Measurements from ENCODE around the gene VAPB. TPM values are rescaled to one million over a fixed set of nuclear protein-coding genes. Genes with fewer than 3 reads are reported as not detected.
A peak's percentile ranks its signal among the peaks of the same experiment; 100 is the strongest.

Gene VAPB
- total RNA-seq, 1 donor from 2014 or later = 53.8 TPM

DNA sequence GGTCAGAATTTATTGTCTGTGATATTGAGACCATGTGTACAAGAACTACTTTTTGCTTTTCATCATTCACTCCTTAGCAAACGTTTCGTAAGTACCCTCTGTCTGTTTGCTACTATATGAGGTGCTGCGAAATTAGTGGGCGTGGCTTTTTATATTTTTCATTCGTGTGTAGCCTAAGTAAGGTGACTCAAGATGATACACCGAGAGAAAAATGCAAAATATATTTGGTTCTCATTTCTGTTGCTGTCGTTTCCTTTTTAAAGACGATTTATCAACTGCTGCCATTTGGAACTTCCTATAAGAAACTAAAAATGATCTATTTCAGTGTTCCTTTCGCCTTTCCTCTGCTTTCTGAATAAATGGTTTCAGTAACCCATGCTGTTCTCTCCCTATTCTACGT, 61.2 kb downstream of the VAPB start:
- Mint-ChIP-seq H3K27me3 (no peaks in the 10 kb centered on the region), H3K27ac (no peak overlapping the region), H3K9me3 (ENCODE audit: low read depth) (peaks cover 11% of the 10 kb centered on the region), H3K36me3 (ENCODE audit: insufficient read depth) (peaks cover 13% of the 10 kb centered on the region), H3K4me3 (ENCODE audit: low read depth) (no peak overlapping the region), H3K4me1 (ENCODE audit: low read depth) (no peaks in the 10 kb centered on the region)
- no peak for DNase-seq (ENCODE audit: low spot score, unreplicated experiment)
- TF ChIP-seq CTCF (IDR thresholded peaks at IDR 0.05; ENCODE audit: unreplicated experiment) = no peak

DNA sequence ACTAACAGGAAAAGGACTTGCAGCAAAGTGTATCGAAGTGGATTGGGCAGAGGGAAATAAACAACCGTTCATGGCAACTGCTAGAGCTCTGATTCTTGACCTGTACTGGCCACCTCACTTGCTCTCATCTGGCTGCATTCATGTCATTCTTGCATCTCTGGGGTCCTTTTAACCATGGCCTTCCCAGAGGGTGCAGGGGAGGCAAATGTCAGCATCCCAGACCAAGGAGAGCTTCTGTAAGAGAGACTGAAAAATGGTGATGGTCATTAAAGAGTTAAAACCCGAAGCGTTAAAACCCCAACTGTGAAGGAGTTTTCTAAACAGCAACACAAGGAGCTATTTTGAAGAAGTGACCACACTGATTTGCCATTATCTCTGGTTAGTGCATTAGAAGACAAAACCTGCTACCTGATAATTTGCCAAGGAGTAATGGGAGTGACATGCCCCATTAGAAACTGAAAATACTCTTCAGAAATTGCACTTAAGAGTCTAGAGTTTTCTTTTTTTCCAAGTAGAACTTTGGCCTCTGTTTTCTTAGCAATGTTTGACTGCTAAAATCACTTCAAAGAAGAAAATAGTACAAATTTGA, 63.7 kb downstream of the VAPB start:
- H3K4me3 Mint-ChIP-seq (ENCODE audit: low read depth) = no peak overlapping the region
- H3K36me3 Mint-ChIP-seq (ENCODE audit: insufficient read depth) = peaks cover 12% of the 10 kb centered on the region
- no peak for DNase-seq (ENCODE audit: low spot score, unreplicated experiment)
- no peak overlapping the region for H3K27ac Mint-ChIP-seq
- peaks cover 11% of the 10 kb centered on the region for H3K9me3 Mint-ChIP-seq (ENCODE audit: low read depth)
- TF ChIP-seq CTCF (IDR thresholded peaks at IDR 0.05; ENCODE audit: unreplicated experiment) = no peak
- H3K27me3 Mint-ChIP-seq = no peaks in the 10 kb centered on the region
- H3K4me1 Mint-ChIP-seq (ENCODE audit: low read depth) = no peaks in the 10 kb centered on the region

- TF ChIP-seq CTCF (IDR thresholded peaks at IDR 0.05; ENCODE audit: unreplicated experiment) = no peak
- H3K4me3 Mint-ChIP-seq (ENCODE audit: low read depth) = no peak overlapping the region
- peaks cover 12% of the 10 kb centered on the region for H3K36me3 Mint-ChIP-seq (ENCODE audit: insufficient read depth)
- no peaks in the 10 kb centered on the region for H3K4me1 Mint-ChIP-seq (ENCODE audit: low read depth)
- no peak for DNase-seq (ENCODE audit: low spot score, unreplicated experiment)
- peaks cover 11% of the 10 kb centered on the region for H3K9me3 Mint-ChIP-seq (ENCODE audit: low read depth)
- H3K27me3 Mint-ChIP-seq = no peaks in the 10 kb centered on the region
- peak overlapping the region; percentile 51 for H3K27ac Mint-ChIP-seq
Measured at GRCh38 chr20:58453391-58453790, 64.4 kb downstream of the VAPB start.

DNA sequence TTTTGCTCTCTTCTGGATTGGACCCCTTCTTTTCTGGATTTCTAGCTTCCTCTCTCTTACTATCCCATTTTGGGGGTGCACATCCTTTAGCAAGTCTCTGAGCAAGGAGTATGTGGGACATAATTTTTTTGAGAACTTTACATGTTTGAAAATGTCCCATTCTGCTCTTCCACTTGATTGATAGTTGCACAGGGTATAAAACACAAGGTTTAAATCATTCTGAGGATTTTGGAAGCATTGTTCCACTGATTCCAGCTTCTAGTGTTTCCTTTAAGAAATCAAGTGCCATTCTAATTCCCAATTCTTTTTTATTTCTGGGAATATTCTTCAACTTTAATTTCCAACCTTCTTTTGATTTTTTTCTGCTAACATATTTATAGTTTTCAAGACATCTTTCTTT, 65.4 kb downstream of the VAPB start:
- peaks cover 12% of the 10 kb centered on the region for H3K36me3 Mint-ChIP-seq (ENCODE audit: insufficient read depth)
- H3K9me3 Mint-ChIP-seq (ENCODE audit: low read depth) = peaks cover 11% of the 10 kb centered on the region
- no peaks in the 10 kb centered on the region for H3K4me1 Mint-ChIP-seq (ENCODE audit: low read depth)
- no peak for TF ChIP-seq CTCF (IDR thresholded peaks at IDR 0.05; ENCODE audit: unreplicated experiment)
- H3K27ac Mint-ChIP-seq = no peak overlapping the region
- no peak overlapping the region for H3K4me3 Mint-ChIP-seq (ENCODE audit: low read depth)
- H3K27me3 Mint-ChIP-seq = no peaks in the 10 kb centered on the region
- no peak for DNase-seq (ENCODE audit: low spot score, unreplicated experiment)

DNA sequence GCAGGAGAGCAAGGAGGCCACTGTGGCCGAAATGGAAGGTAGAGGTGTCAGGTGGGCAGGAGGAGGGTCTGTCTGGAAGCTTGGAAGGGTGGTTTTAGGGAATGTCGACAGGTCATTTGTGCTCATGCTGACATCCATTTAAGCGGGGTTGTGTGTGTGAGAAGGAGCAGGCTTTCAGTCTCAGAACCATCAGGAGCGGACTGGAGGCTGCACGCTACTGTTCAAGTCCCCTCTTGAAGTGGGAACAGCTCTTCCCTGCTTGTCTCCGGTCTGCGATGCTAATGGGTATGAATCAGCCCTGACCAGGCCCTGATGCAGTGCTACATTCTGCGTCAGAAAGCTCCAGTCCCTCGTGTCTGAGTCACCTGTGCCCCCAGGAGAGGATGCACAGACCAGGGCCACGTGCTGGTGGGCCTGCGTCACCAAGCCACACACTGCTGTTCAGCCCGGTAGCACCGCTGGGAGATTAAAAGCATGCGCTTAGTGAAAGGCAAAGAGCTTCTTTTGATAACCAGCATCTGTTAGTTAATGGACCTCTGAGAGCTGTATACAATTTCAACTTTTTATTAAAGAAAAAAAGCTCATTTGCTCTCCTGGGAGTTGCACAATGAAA, 68.2 kb downstream of the VAPB start:
- Mint-ChIP-seq H3K27me3 (no peaks in the 10 kb centered on the region), H3K4me3 (ENCODE audit: low read depth) (no peak overlapping the region), H3K27ac (no peak overlapping the region), H3K4me1 (ENCODE audit: low read depth) (no peaks in the 10 kb centered on the region), H3K9me3 (ENCODE audit: low read depth) (peaks cover 11% of the 10 kb centered on the region), H3K36me3 (ENCODE audit: insufficient read depth) (peaks cover 12% of the 10 kb centered on the region)
- DNase-seq (ENCODE audit: low spot score, unreplicated experiment) = no peak
- no peak for TF ChIP-seq CTCF (IDR thresholded peaks at IDR 0.05; ENCODE audit: unreplicated experiment)

Measured in progenitor cell of endocrine pancreas (in vitro differentiated cells).